GM18907 (cell line): ENCODE results near the gene POLA2.

Source experiments
- ATAC-seq: cut with Tn5 transposase; IDR thresholded peaks from one replicate; pipeline ENCODE4 v1.9.1; 2021; ENCODE audit warnings: mild to moderate bottlenecking, moderate library complexity; ENCODE audit not compliant: unreplicated experiment

The POLA2 gene

GRCh38 chr11:65305501-65306268, 43.9 kb downstream of the POLA2 start:
- ATAC-seq = no peak

GRCh38 chr11:65307298-65308229, 45.8 kb downstream of the POLA2 start:
- ATAC-seq = no peak

- ATAC-seq = no peak
These were observed 46.6 kb downstream of the POLA2 start for GRCh38 chr11:65308281-65308891.

GRCh38 chr11:65309006-65309405, 47.2 kb downstream of the POLA2 start:
- no peak for ATAC-seq

GRCh38 chr11:65310215-65310614, 48.5 kb downstream of the POLA2 start:
- ATAC-seq = no peak

- ATAC-seq = no peak
These were observed 49.0 kb downstream of the POLA2 start for GRCh38 chr11:65310736-65311135.

- ATAC-seq = no peak
These were observed 49.5 kb downstream of the POLA2 start for GRCh38 chr11:65311170-65311678.

- ATAC-seq = peak; percentile 75
These were observed 52.9 kb downstream of the POLA2 start, which contains the start of gene CDC42EP2 for GRCh38 chr11:65314501-65315203. Gene CDC42EP2 (plus strand): TSS chr11:65314866. CDS start chr11:65320899, 6,033 bp downstream.

- peak; percentile 55 for ATAC-seq
These were observed 53.6 kb downstream of the POLA2 start for GRCh38 chr11:65315204-65315865.

- ATAC-seq = no peak
These were observed 54.1 kb downstream of the POLA2 start for GRCh38 chr11:65315866-65316226.

GRCh38 chr11:65316227-65317024, 54.7 kb downstream of the POLA2 start:
- ATAC-seq = no peak

- ATAC-seq = no peak
These were observed 55.4 kb downstream of the POLA2 start for GRCh38 chr11:65317025-65317786.

- no peak for ATAC-seq
These were observed 58.8 kb downstream of the POLA2 start for GRCh38 chr11:65320386-65321075.

- ATAC-seq = no peak
These were observed 59.3 kb downstream of the POLA2 start for GRCh38 chr11:65321076-65321475.

GRCh38 chr11:65321828-65322485, 60.2 kb downstream of the POLA2 start:
- no peak for ATAC-seq

- no peak for ATAC-seq
These were observed 62.1 kb downstream of the POLA2 start for GRCh38 chr11:65323813-65324212.

GRCh38 chr11:65325435-65325834, 63.7 kb downstream of the POLA2 start:
- ATAC-seq = no peak
